OCI-M2 (cell line): Measurements from ENCODE around the gene ZNF681.
"Not testable (repeated sequence)": the region's sequence is repeated elsewhere in the genome, so short reads cannot be mapped to it uniquely, and the experiment has no call there.

ENCODE experiments used
- DNase-seq: peaks from one replicate; lab custom pipeline; 2025; ENCODE audit not compliant: unreplicated experiment; lab: John Stamatoyannopoulos, UW

Gene ZNF681

DNA sequence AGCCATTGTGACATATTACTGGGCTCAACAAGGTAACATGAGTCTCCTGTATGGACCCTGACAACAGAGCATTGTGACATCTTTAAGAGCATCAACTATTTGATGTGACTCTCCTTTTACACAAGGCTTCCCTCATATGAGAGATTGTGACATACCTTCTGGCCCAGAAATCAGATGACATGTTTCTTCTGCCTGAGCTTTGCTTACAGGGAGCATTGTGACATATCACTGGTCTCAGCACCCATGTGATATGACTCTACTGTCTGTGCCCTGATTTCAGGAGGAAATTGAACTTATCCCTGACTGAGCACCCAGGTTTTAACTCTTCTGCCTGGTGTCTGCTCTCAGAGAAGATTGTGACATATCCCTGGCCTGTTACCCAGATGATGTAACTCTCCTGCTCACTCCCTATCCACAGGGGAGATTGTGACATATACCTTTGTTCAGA, 15.9 kb upstream of the ZNF681 start:
- no peak for DNase-seq

DNA sequence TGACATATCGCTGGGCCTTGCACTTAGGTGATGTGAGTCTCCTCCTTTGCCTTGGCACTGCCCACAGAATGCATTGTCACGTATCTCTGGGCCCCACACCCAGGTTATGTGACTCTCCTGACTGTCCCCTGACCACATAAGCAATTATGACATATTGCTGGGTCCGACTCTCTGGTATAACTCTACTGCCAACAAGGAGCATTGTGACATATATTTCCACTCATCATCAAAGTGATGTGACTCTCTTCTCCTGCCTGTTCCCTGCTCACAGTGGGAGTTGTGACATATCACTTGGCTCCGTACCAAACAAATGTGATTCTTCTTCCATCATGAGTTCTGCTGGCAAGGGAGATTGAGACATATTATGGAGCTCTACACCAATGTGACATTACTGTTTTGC, 15.4 kb upstream of the ZNF681 start:
- DNase-seq = no peak

DNA sequence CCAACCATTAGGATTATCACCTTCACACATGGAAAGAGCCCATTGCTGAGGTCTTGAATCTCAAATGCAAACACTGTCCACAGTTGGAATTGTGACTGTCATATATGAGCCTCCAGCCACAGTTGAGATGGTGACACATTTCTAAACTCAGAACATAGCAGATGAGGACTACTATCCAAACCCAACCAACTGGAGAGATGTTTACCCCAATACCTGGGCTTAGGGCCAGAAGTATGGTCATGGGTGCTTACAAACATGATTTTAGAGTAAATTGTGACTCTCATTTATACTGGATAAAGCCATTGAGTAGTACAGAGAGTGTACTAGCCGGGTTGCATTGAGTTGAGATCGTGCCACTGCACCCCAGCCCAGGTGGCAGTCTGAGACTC, 14.0 kb upstream of the ZNF681 start:
- no peak for DNase-seq

DNA sequence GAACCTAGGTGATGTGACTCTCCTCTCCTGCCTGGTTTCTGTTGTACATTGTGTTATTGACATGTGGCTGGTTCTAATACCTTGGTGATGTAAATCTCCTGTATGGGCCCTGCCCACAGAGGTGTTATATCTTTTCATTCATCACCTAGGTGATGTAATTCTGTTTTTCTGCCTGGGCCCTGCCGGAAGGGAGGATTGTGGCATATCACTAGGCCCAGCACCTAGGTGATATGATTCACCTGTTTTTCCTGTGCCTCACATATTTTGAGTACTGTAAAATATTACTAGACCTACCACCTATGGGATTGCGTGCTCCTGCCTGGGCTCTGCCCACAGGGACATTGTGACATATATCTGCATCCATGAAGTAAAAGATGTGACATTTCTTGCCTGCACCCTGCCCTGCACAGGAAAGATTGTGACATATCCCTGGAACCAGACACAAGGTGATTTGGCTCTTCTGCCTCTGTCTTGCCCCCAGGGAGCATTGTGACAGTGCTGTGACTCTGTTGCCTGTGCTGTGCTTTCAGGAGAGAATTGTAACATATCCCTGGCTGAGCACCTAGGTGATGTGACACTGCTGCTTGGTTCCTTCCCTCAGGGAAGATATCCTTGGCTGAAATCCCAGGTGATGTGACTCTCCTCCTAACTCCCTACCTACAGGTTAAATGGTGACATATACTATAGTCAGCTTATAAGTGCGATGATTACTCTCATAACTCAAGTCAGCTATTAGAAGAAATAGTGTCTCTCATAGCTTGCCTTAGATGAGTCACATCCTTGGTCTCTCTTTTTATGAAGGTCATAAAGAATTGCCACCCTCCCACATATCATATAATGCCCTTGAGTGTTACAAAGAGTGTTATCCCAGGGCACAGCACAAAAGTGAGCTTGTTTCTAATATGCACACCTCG, 13.3 kb upstream of the ZNF681 start:
- no peak for DNase-seq

DNA sequence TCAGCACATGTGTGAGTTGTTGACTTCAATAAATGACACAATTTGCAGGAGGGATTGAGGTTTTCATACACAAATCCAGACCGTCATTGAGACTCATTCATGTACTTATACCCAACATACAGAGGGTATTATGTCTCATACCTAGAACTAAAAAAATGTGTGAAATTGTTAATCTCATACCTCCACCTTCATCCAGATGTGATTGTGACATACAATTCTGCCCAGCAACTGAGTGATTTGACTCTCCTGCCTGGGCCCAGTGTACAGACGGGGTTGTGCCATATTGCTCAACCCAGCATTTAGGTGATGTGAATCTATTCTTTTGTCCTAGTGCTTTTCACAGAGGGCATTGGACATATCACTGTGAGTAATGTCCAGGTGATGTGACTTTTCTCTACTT, 12.6 kb upstream of the ZNF681 start:
- DNase-seq = no peak

DNA sequence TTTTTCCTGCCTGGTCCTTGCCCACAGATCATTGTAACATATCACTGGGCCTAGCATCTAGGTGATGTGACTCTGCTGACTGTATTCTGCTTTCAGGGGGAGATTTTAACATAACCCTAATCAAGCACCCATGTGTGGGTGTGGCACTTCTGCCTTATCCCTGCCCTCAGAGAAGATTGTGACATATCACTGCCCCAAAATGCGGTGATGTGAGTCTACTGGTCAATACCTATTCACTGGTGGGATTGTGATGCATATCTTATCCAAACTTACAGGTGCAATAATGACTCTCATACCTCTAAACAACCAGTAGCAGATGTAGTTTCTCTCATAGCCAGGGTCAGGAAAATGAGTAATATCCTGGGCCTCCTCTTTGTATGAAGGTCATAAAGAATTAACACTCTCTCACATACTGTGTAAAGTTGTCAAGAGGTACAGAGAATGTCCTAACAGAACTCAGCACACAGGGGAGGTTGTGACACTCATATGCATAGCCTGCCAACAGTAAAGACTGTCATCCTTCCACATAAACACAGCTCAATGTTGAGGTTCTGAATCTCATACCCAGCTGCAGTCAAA, 12.1 kb upstream of the ZNF681 start:
- DNase-seq = no peak

DNA sequence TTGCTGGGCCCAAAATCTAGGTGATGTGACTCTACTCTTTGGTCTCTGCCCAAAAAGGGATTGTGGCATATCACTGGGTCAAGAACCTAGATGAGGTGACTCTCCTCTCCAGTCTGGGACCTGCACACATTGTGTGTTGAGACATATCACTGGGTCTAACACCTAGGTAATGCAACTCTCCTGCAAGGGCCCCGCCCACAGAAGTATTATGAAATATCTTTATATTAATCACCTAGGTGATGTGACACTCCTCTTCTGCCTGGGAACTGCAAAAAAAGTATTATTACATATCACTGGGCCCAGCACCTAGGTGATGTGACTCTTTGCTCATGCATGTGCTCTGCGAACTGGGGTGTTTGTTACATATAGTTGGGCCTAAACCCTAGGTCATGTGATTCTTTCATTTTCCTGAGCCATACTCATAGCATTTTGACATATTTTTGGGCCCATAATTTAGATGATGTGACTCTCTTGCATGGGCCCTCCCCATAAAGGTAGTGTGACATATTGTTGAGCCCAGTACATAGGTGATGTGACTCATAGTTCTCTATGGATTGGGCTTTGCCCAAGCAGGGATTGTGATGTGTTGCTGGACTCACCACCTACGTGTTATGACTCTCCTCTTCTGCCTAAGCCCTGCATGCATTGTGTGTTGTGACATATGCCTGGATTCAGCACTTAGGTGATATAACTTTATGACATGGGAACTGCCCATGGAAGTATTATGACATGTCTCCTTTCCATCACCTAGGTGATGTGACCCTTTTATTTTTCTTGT, 11.2 kb upstream of the ZNF681 start:
- no peak for DNase-seq

DNA sequence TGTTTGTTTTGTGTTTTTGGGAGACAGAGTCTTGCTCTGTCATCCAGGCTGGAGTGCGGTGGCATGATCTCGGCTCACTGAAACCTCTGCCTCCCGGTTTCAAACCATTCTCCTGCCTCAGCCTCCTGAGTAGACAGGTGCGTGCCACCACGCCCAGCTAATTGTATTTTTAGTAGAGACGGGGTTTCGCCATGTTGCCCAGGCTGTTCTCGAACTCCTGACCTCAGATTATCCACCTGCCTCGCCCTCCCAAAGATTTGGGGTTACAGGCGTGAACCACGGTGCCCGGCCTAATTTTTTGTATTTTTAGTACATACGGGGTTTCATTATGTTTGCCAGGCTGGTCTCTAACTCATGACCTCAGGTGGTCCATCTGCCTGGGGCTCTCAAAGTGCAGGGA, 8.3 kb upstream of the ZNF681 start:
- DNase-seq = no peak

DNA sequence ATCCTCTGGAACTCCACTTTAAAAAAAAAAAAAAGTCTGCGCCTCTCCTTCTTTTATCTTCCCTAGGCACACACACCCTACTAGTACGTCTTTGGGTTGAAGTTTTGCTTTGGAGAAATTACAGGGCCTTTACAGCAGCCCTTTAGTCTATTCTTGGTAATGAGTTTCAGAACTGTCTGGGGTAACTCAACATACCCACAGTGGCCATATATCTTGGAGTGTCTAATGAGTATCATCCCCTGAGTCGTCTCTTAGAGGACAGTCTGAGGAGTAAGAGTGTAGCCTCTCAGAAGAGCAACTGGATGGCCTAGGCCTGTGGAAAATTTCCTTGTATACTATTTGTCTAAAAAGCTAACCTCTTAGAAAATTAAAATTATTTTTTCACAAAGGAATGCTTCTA, 6.1 kb upstream of the ZNF681 start:
- DNase-seq = no peak

DNA sequence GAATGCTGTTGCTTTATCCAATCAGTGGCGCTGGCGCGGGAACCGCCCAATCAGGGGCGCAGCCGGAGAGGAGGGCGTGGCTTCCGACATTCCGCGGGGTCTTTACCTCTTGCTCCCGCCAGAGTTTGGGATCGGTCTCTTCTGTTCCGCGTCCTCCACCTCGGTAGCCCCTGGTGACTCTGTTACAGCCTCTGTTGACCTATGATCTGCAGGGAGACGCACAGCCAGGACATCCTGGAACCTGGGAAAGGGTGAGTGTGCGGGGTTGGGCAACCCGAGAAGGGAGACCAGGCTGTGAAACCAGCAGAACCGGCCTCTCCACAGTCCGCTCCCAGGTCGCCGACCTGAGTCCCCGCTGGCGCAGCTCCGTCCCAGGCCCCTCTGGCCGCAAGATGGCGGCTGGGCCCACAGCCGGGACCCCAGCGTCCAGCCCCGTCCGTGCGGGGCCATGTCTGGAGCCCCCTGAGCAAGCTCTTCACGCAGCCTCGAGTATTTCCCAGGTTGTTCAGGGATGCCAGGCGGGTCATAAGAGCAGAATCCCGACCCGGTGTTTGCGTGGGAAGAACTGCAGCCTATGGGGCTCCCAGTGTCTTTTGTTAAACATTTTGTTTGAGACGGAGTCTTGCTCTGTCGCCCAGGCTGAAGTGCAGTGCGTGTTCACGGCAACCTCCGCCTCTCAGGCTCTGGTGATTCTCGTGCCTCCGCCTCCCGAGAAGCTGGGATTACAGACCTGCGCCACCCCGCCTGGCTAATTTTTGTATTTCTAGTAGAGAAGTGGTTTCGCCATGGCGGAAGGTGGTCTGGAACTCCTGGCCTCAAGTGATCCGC, 4.4 kb upstream of the ZNF681 start:
- DNase-seq = peak; percentile 85

DNA sequence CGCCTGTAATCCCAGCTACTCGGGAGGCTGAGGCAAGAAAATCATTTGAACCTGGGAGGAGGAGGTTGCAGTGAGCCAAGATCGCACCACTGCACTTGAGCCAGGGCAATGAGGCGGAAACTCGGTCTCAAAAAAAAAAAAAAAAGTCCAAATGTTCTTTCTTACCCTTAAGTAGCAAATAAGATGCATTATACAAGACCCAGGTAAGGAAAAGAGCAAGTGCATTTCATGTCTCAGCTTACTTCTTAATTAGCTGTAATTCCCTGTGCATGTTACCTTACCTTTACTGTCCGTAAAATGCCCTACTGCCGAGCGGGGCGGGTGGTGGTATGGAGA, 3.8 kb upstream of the ZNF681 start:
- no peak for DNase-seq

DNA sequence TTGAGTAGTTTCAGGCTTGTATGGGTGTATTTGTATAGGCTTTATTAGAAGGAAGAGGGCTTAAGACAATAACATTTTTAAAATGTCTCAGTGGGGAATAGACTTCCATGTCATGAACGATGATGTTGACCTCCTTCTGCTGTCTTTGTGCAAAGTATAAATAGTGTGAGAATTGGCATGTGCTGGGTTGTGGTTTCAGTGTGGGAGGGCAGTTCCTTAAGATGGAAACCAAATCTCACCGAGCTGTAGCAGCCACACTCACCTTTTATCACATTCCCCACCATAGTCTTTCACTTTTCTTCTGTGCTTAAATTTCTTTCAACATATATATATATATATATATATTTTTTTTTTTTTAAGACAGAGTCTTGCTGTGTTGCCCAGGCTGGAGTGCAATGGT, 1.6 kb upstream of the ZNF681 start:
- not testable (repeated sequence) for DNase-seq

DNA sequence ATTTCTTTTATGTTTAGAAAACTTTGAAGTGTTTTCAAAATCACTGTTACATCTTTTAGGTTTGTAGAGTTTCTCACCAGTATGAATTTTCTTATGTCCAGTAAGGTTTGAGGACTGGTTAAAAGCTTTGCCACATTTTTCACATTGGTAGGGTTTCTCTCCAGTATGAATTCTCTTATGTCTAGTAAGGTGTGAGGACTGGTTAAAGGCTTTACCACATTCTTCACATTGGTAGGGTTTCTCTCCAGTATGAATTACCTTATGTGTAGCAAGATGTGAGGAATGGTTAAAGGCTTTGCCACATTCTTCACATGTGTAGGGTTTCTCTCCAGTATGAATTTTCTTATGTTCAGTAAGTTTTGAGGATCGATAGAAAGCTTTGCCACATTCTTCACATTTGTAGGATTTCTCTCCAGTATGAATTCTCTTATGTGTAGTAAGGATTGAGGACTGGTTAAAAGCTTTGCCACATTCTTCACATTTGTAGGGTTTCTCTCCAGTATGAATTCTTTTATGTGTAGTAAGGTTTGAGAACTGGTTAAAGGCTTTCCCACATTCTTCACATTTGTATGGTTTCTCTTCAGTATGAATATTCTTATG, 15.0 kb downstream of the ZNF681 start:
- not testable (repeated sequence) for DNase-seq

DNA sequence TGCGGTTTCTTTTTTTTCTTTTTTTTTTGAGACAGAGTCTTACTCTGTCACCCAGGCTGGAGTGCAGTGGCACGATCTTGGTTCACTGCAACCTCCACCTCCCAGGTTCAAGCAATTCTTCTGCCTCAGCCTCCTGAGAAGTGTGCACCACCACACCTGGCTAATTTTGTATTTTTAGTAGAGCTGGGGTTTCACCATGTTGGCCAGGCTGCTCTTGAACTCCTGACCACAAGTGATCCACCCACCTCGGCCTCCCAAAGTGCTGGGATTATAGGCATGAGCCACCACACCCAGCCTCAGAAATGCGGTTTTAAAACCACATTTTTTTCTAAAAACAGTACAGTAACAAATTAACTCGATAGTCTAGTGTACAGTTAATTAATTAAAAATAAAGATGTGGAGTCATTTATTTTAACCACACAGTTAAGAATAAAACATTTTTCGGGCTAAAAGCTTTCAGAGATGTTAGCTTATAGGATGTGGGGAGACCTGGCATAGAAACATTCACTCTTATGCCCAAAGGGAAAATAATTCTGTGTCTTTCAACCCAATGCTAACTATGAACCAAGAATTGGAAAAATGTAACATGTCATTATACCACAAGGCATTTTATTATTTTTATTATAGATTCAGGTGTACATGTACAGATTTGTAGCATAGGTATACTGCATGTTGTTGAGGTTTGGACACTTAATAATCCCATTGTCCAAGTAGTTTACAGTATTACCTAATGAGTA, 27.8 kb downstream of the ZNF681 start:
- not testable (repeated sequence) for DNase-seq

DNA sequence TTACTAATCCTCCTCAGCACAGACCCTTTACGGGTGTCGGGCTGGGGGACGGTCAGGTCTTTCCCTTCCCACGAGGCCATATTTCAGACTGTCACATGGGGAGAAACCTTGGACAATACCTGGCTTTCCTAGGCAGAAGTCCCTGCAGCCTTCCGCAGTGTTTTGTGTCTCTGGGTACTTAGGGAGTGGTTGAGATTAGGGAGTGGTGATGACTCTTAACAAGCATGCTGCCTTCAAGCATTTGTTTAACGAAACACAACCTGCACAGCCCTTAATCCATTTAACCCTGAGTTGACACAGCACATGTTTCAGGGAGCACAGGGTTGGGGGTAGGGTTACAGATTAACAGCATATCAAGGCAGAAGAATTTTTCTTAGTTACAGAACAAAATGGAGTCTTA, 34.5 kb downstream of the ZNF681 start:
- not testable (repeated sequence) for DNase-seq

DNA sequence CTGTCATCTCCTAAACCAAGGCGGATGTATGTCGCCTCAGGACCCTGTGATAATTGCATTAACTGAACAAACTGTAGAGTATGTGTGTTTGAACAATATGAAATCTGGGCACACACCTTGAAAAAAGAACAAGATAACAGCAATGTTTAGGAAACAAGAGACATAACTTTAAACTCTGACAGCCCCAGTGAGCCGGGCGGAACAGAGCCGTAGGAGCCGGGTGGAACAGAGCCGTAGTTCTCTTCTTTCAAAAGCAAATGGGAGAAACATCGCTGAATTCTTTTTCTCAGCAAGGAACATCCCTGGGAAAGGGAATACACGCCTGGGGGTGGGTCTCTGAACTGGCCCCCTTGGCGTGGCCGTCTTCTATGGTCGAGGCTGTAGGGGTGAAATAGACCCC, 39.9 kb downstream of the ZNF681 start:
- no peak for DNase-seq

DNA sequence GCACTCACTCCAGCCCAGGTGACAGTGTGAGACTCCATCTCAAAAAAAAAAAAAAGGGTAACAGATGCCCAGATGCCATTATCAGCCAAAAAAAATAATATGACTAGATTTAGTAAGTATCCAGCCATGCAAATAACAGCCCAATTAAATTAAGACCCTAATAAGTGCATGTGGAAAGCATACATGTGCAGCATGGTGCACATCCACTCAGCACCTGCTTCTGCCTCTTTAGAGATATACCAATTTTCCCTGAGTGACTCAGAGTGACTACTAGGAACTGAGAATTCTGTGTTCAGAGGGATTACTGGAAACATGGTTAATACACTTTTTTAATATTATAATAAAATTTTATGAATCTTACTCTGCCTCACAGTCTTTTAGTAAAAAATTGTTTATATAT, 41.9 kb downstream of the ZNF681 start:
- no peak for DNase-seq

DNA sequence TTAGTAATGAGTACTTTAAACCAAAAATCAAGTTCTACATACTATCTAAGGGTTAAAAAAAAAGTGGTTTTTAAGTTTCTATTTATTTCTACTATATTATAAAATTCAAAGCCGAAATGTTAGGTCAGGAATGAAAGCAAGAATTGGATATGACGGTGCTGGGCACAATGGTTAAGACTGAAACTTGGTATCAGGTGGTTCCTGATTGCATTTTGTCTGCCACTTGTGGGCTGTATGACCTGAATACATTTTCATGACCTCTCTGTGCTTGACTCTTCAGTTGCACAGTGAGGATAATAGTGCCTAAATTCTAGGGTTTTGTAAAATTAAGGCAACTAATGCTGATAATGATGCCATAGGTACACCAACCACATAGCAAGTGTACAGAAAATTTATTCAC, 49.3 kb downstream of the ZNF681 start:
- no peak for DNase-seq

DNA sequence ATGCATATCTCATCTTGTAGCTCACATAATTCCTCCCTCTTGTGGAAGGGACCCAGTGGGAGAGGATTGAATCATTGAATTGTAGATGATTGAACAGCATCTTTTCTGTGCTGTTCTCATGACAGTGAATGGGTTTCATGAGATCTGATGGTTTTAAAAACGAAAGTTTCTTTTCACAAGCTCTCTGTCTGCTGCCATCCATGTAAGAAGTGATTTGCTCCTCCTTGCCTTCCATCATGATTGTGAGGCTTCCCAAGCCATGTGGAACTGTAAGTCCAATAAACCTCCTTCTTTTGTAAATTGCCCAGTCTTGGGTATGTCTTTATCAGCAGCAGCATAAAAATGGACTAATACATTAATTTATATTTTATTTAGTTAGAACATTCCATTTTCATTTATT, 52.0 kb downstream of the ZNF681 start:
- DNase-seq = no peak

DNA sequence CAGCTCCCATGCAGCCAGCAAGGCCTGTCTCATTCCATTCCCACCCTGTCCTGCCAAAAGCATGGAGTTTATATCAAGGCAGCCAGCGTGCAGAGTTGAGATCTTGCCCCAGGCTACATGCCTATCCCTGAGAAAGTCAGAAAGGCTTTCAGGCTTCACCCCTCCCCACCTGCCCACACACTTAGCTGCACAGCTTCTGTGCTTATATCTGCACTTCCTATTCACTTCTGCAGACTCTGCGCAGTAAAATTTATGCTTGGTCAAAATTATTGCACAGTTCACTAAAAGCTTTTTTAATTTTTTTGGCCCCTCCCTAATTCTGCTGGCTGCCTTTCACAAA, 59.2 kb downstream of the ZNF681 start:
- DNase-seq = no peak
